ENCODE results near the gene KCNAB1. TPM values are rescaled to one million over a fixed set of nuclear protein-coding genes. Genes with fewer than 3 reads are reported as not detected.

The KCNAB1 gene
- total RNA-seq, 3 donors from 2014 or later, result 3.9 to 8.3 (median 5.4) TPM

DNA sequence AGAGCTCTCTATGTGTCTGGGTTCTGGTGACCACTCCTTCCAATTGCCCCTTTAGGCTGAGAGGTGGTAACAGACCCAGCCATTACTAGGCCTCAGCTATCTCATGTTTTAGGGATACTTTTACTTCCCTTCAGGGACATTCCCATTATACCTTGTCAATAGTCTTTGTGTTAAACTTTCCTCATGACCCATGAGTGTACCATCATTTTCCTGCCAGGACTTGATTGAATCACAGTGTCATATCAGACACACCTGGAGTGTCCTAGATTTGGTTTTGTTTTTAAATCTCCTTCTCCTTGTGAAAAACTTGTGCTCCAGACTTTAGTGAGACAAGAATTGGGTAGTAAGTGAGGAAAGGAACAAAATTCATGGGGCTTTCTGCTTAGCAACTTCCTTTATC, 136.6 kb downstream of the KCNAB1 start:
- Histone ChIP-seq H3K4me1 (no peaks in the 10 kb centered on the region), H3K36me3 (no peaks in the 10 kb centered on the region), H3K27ac (no peak overlapping the region), H3K27me3 (no peaks in the 10 kb centered on the region), H3K9me3 (no peaks in the 10 kb centered on the region), H3K4me3 (no peak overlapping the region)
- DNase-seq (ENCODE audit: low spot score in 2 of 2), result no peak
- intact Hi-C loops (cut with DNase I; ENCODE audit: low total_unique reads), result no loop called here
- TF ChIP-seq, protein P1, sequence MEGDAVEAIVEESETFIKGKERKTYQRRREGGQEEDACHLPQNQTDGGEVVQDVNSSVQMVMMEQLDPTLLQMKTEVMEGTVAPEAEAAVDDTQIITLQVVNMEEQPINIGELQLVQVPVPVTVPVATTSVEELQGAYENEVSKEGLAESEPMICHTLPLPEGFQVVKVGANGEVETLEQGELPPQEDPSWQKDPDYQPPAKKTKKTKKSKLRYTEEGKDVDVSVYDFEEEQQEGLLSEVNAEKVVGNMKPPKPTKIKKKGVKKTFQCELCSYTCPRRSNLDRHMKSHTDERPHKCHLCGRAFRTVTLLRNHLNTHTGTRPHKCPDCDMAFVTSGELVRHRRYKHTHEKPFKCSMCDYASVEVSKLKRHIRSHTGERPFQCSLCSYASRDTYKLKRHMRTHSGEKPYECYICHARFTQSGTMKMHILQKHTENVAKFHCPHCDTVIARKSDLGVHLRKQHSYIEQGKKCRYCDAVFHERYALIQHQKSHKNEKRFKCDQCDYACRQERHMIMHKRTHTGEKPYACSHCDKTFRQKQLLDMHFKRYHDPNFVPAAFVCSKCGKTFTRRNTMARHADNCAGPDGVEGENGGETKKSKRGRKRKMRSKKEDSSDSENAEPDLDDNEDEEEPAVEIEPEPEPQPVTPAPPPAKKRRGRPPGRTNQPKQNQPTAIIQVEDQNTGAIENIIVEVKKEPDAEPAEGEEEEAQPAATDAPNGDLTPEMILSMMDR (IDR thresholded peaks at IDR 0.05), result no peak
- no peak for TF ChIP-seq POLR2AphosphoS5 (IDR thresholded peaks at IDR 0.05)
- no peak for TF ChIP-seq POLR2A (IDR thresholded peaks at IDR 0.05)

DNA sequence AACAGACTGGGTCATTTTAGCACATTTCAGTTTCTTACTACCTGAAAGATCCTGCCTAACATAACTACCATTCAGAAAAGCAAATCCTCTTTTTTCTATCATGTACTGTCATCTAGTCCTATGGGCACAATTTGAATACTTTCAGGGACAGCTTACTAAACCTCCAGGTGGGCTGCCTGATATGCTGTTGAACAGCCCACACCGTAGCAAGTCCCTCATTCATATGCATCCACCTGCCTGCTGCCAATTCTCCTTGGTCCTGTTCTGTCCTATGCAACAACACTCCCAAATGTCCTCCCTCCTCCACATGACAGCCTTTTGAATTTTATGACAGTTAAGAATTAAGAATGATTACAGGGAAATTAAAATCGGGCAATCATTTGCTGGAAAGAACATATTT, 137.9 kb downstream of the KCNAB1 start:
- no peaks in the 10 kb centered on the region for H3K36me3 ChIP-seq
- H3K4me3 ChIP-seq, result no peak overlapping the region
- no peaks in the 10 kb centered on the region for H3K9me3 ChIP-seq
- H3K27ac ChIP-seq, result no peak overlapping the region
- intact Hi-C loops (cut with DNase I; ENCODE audit: low total_unique reads), result no loop called here
- no peaks in the 10 kb centered on the region for H3K4me1 ChIP-seq
- DNase-seq (ENCODE audit: low spot score in 2 of 2), result no peak
- TF ChIP-seq POLR2A (IDR thresholded peaks at IDR 0.05) (no peak), POLR2AphosphoS5 (IDR thresholded peaks at IDR 0.05) (no peak)
- TF ChIP-seq, protein P1 (IDR thresholded peaks at IDR 0.05), result no peak
- no peaks in the 10 kb centered on the region for H3K27me3 ChIP-seq

DNA sequence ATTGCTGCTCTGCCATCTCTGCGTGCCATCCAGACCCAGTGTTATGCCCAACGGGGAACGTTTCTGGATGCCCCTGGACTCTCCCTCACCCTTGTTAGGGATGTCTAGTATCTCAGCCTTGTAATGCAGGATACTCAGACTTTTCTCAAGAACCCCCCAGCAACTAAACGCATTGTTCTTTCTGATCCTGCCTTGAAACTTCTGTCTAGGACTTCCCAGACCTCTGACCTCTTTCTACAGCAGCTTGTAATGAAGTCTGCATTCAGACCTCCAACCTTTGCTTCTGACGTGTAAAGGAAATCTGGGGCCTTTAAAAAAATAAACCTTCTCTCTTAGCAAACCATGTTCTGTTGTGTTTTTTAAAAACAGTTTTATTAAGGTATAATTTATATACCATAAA, 139.5 kb downstream of the KCNAB1 start:
- Histone ChIP-seq H3K36me3 (no peaks in the 10 kb centered on the region), H3K9me3 (no peaks in the 10 kb centered on the region), H3K4me1 (no peaks in the 10 kb centered on the region), H3K27me3 (no peaks in the 10 kb centered on the region), H3K4me3 (no peak overlapping the region), H3K27ac (no peak overlapping the region)
- intact Hi-C loops (cut with DNase I; ENCODE audit: low total_unique reads), result no loop called here
- TF ChIP-seq POLR2A (IDR thresholded peaks at IDR 0.05) (no peak), POLR2AphosphoS5 (IDR thresholded peaks at IDR 0.05) (no peak)
- TF ChIP-seq, protein P1 (IDR thresholded peaks at IDR 0.05), result no peak
- DNase-seq (ENCODE audit: low spot score in 2 of 2), result no peak

DNA sequence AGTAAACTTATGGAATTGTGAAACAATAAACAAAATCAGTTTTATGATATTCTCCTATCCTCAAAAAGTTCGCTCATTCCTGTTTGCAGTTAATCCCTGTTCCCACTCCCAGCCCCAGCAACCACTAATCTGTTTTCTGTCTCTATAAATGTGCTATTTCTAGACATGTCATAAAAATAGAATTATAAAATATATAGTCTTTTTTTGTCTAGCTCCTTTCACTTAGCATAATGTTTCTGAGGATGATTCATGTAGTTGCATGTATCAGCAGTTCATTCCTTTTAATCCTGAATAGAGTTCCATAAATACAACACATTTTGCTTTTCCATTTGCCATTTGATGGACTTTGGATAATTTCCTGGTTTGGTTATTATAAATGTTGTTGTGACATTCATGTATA, 140.0 kb downstream of the KCNAB1 start:
- H3K4me1 ChIP-seq, result no peaks in the 10 kb centered on the region
- H3K9me3 ChIP-seq, result no peaks in the 10 kb centered on the region
- H3K27ac ChIP-seq, result no peak overlapping the region
- no peak for DNase-seq (ENCODE audit: low spot score in 2 of 2)
- intact Hi-C loops (cut with DNase I; ENCODE audit: low total_unique reads), result no loop called here
- no peaks in the 10 kb centered on the region for H3K36me3 ChIP-seq
- H3K27me3 ChIP-seq, result no peaks in the 10 kb centered on the region
- no peak overlapping the region for H3K4me3 ChIP-seq
- no peak for TF ChIP-seq POLR2A (IDR thresholded peaks at IDR 0.05)
- TF ChIP-seq, protein P1 (IDR thresholded peaks at IDR 0.05), result no peak
- TF ChIP-seq POLR2AphosphoS5 (IDR thresholded peaks at IDR 0.05), result no peak

DNA sequence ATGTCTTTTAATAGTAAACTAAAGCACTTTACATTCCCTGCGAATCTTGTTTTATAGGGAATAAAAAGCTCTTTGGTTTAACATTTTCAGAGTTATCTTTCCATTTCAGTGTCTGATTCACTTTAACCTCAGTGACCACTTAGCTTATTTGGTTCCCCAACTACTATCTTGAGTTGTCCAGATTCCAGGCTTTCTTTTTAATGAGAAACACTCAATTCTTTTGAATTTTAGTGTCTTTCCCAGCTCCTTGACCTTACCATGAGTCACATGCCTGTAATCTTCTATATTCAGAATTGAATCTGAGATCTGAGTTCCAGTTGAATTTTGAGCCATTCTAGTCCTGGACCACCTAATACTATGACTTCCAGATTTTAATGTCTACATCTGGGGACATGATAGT, 144.4 kb downstream of the KCNAB1 start:
- H3K27me3 ChIP-seq, result no peaks in the 10 kb centered on the region
- TF ChIP-seq POLR2AphosphoS5 (IDR thresholded peaks at IDR 0.05) (no peak), POLR2A (IDR thresholded peaks at IDR 0.05) (no peak)
- TF ChIP-seq, protein P1 (IDR thresholded peaks at IDR 0.05), result no peak
- DNase-seq (ENCODE audit: low spot score in 2 of 2), result no peak
- H3K4me1 ChIP-seq, result no peaks in the 10 kb centered on the region
- H3K36me3 ChIP-seq, result no peaks in the 10 kb centered on the region
- H3K9me3 ChIP-seq, result no peaks in the 10 kb centered on the region
- no peak overlapping the region for H3K27ac ChIP-seq
- intact Hi-C loops (cut with DNase I; ENCODE audit: low total_unique reads), result no loop called here
- no peak overlapping the region for H3K4me3 ChIP-seq

Data from breast epithelium (tissue), 4 donors.